GM12891 (cell line): ENCODE results near the gene CDK14.

Source experiments
- DNase-seq: peaks from one replicate; pipeline ENCODE4 v3.0.0; 2011; ENCODE audit warnings: low spot score; ENCODE audit not compliant: insufficient read length
- FAIRE-seq: peaks from 2 replicates; lab custom pipeline; 2011; peaks lifted over from hg19 to GRCh38; lab: Jason Lieb, UNC
- PAX5 ChIP-seq: IDR thresholded peaks from 2 replicates; pipeline ENCODE4 v1.6.1; 2011; ENCODE audit warnings: low read length, moderate library complexity, mild to moderate bottlenecking; ENCODE audit not compliant: insufficient read depth, severe bottlenecking
- POLR2A ChIP-seq: IDR thresholded peaks from 2 replicates; pipeline ENCODE4 v1.6.1; 2011; ENCODE audit warnings: low read depth, low read length, control low read depth
- POLR2AphosphoS5 ChIP-seq: IDR thresholded peaks from 2 replicates; pipeline ENCODE4 v1.6.1; 2011; ENCODE audit warnings: low read depth, low read length, control low read depth
- POU2F2 ChIP-seq: IDR thresholded peaks from 2 replicates; pipeline ENCODE4 v1.6.1; 2011; ENCODE audit warnings: low read depth, mild to moderate bottlenecking, control low read depth, low read length, moderate library complexity
- SPI1 ChIP-seq: IDR thresholded peaks from 2 replicates; pipeline ENCODE4 v1.6.1; 2011; ENCODE audit warnings: low read depth, low read length, control low read depth
- TAF1 ChIP-seq: IDR thresholded peaks from 2 replicates; pipeline ENCODE4 v1.6.1; 2011; ENCODE audit warnings: low read depth, low read length, control low read depth

Gene CDK14

GRCh38 chr7:90689260-90689659 lies 93.1 kb downstream of the CDK14 start:
- FAIRE-seq (no peak), DNase-seq (no peak)
- TF ChIP-seq TAF1: no peak
- TF ChIP-seq PAX5: no peak
- no peak for TF ChIP-seq POLR2AphosphoS5
- TF ChIP-seq POU2F2: no peak

- DNase-seq (no peak), FAIRE-seq (no peak)
- no peak for TF ChIP-seq TAF1
- no peak for TF ChIP-seq PAX5
- TF ChIP-seq POLR2AphosphoS5: no peak
- TF ChIP-seq POU2F2: no peak
- no peak for TF ChIP-seq POLR2A
- peak; percentile 29; the same call in 1 of the 2 replicates for TF ChIP-seq SPI1
Observed at GRCh38 chr7:90690159-90690858, 94.2 kb downstream of the CDK14 start.

- TF ChIP-seq POLR2AphosphoS5: no peak
- TF ChIP-seq TAF1: no peak
- no peak for TF ChIP-seq POU2F2
- no peak for TF ChIP-seq POLR2A
- no peak for TF ChIP-seq SPI1
- no peak for TF ChIP-seq PAX5
- FAIRE-seq (no peak), DNase-seq (no peak)
Observed at GRCh38 chr7:90692396-90692795, 96.3 kb downstream of the CDK14 start.

GRCh38 chr7:90692947-90693346 lies 96.8 kb downstream of the CDK14 start:
- DNase-seq: no peak
- TF ChIP-seq POLR2AphosphoS5 (no peak), SPI1 (no peak), POLR2A (no peak), PAX5 (no peak), TAF1 (no peak), POU2F2 (no peak)
- no peak for FAIRE-seq

- FAIRE-seq (peak; percentile 31), DNase-seq (no peak)
- TF ChIP-seq SPI1 (no peak), POLR2A (no peak), POU2F2 (no peak), PAX5 (no peak), TAF1 (no peak), POLR2AphosphoS5 (no peak)
Observed at GRCh38 chr7:90693939-90694338, 97.8 kb downstream of the CDK14 start.

- TF ChIP-seq TAF1: no peak
- no peak for TF ChIP-seq PAX5
- TF ChIP-seq SPI1: no peak
- no peak for TF ChIP-seq POU2F2
- no peak for TF ChIP-seq POLR2A
- no peak for TF ChIP-seq POLR2AphosphoS5
- DNase-seq: no peak
- no peak for FAIRE-seq
Observed at GRCh38 chr7:90698616-90699015, 102.5 kb downstream of the CDK14 start.

GRCh38 chr7:90701021-90701420 lies 104.9 kb downstream of the CDK14 start:
- TF ChIP-seq POU2F2 (no peak), PAX5 (no peak), POLR2AphosphoS5 (no peak), TAF1 (no peak), POLR2A (no peak), SPI1 (no peak)
- FAIRE-seq (peak; percentile 9), DNase-seq (no peak)

GRCh38 chr7:90701771-90702170 lies 105.7 kb downstream of the CDK14 start:
- FAIRE-seq: no peak
- DNase-seq: no peak
- TF ChIP-seq TAF1 (no peak), POU2F2 (no peak), SPI1 (no peak), POLR2AphosphoS5 (no peak), POLR2A (no peak), PAX5 (no peak)

- TF ChIP-seq POLR2AphosphoS5 (no peak), POU2F2 (no peak), TAF1 (no peak)
- FAIRE-seq: no peak
- no peak for DNase-seq
Observed at GRCh38 chr7:90705391-90706071, 109.4 kb downstream of the CDK14 start.

GRCh38 chr7:90706072-90706716 lies 110.1 kb downstream of the CDK14 start:
- FAIRE-seq: peak; percentile 70
- no peak for DNase-seq
- TF ChIP-seq POLR2AphosphoS5 (no peak), TAF1 (no peak), SPI1 (no peak), PAX5 (no peak), POLR2A (no peak), POU2F2 (no peak)
